Measurements from ENCODE around the gene REX1BD.

GRCh38 chr19:18636183-18636968, 47.8 kb downstream of the REX1BD start:
- TF ChIP-seq POLR2A (IDR thresholded peaks at IDR 0.05; ENCODE audit: low read depth, low read length) = no peak
- TF ChIP-seq, protein P1, sequence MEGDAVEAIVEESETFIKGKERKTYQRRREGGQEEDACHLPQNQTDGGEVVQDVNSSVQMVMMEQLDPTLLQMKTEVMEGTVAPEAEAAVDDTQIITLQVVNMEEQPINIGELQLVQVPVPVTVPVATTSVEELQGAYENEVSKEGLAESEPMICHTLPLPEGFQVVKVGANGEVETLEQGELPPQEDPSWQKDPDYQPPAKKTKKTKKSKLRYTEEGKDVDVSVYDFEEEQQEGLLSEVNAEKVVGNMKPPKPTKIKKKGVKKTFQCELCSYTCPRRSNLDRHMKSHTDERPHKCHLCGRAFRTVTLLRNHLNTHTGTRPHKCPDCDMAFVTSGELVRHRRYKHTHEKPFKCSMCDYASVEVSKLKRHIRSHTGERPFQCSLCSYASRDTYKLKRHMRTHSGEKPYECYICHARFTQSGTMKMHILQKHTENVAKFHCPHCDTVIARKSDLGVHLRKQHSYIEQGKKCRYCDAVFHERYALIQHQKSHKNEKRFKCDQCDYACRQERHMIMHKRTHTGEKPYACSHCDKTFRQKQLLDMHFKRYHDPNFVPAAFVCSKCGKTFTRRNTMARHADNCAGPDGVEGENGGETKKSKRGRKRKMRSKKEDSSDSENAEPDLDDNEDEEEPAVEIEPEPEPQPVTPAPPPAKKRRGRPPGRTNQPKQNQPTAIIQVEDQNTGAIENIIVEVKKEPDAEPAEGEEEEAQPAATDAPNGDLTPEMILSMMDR (IDR thresholded peaks at IDR 0.05; ENCODE audit: extremely low read depth in 1 of 2, insufficient read depth in 1 of 2, low read depth in 1 of 2, low read length in 2 of 2) = no peak
- TF ChIP-seq MYC (IDR thresholded peaks at IDR 0.05; ENCODE audit: low read depth, low read length) = no peak
- no peak for TF ChIP-seq POLR2AphosphoS5 (IDR thresholded peaks at IDR 0.05; ENCODE audit: insufficient read depth, low read depth, low read length)
- no peak for TF ChIP-seq EZH2 (IDR thresholded peaks at IDR 0.05; ENCODE audit: borderline replicate concordance, low read depth, low read length, severe bottlenecking)
- no peak for TF ChIP-seq MAX (IDR thresholded peaks at IDR 0.05; ENCODE audit: insufficient read depth, insufficient read length)
- no peak for TF ChIP-seq JUN (IDR thresholded peaks at IDR 0.05; ENCODE audit: borderline replicate concordance, insufficient read depth, insufficient read length, low read depth)
- TF ChIP-seq FOS (IDR thresholded peaks at IDR 0.05; ENCODE audit: borderline replicate concordance, insufficient read depth, low read length) = no peak
